PC-3 (cell line): ENCODE results near the gene MYH6. TPM values are rescaled to one million over a fixed set of nuclear protein-coding genes. Genes with fewer than 3 reads are reported as not detected.

Experiments used
- ATAC-seq: fragments of 200-7000 bp; cut with Tn5 transposase; 2 replicates; pipeline ENCODE4 v1.9.1; 2020; ENCODE audit warnings: mild to moderate bottlenecking, moderate library complexity
- BruUV-seq: library from RNA; stranded (reverse); fragments of 400-500 nt; replicated peaks from 2 replicates; lab custom pipeline; 2021; lab: Mats Ljungman, UMichigan
- CTCF ChIA-PET: fragments of 300-600 bp; sonication (Branson Sonifier 250); formaldehyde crosslinking; loops from one replicate; lab custom pipeline; 2022; ENCODE audit warnings: antibody characterized with exemption; lab: Charles Lee
- POLR2A ChIA-PET: fragments of 300-600 bp; sonication (Branson Sonifier 250); formaldehyde crosslinking; loops from one replicate; lab custom pipeline; 2022; ENCODE audit warnings: antibody characterized with exemption; ENCODE audit not compliant: unreplicated experiment; lab: Charles Lee
- DNase-seq: peaks from one replicate; pipeline ENCODE4 v3.0.0-alpha.2; 2015
- H2AFZ ChIP-seq: fragments of 300-600 bp; sonication (generic); 2 replicates; pipeline ENCODE4 v1.6.0; 2016; ENCODE audit warnings: antibody characterized with exemption, low read length
- H3F3A ChIP-seq: fragments of 300-600 bp; sonication (generic); one replicate; pipeline ENCODE4 v1.6.0; 2017; ENCODE audit warnings: antibody characterized with exemption, low read length, control low read depth, mild to moderate bottlenecking; ENCODE audit not compliant: unreplicated experiment
- H3K27ac ChIP-seq: fragments of 300-600 bp; sonication (generic); 2 replicates; pipeline ENCODE4 v1.5.1; 2016; ENCODE audit warnings: mild to moderate bottlenecking, low read length
- H3K27me3 ChIP-seq: fragments of 300-600 bp; sonication (generic); 2 replicates; pipeline ENCODE4 v1.6.1; 2016; ENCODE audit warnings: low read length, mixed read lengths
- H3K36me3 ChIP-seq: fragments of 300-600 bp; sonication (generic); 2 replicates; pipeline ENCODE4 v1.6.1; 2016; ENCODE audit warnings: low read depth, mixed run types, low read length, mixed read lengths
- H3K4me1 ChIP-seq: fragments of 300-600 bp; sonication (generic); 2 replicates; pipeline ENCODE4 v1.5.1; 2016; ENCODE audit warnings: low read length; ENCODE audit not compliant: insufficient read depth
- H3K4me2 ChIP-seq: fragments of 300-600 bp; sonication (generic); 2 replicates; pipeline ENCODE4 v1.6.0; 2016; ENCODE audit warnings: low read length
- H3K4me3 ChIP-seq: fragments of 300-600 bp; sonication (generic); 2 replicates; pipeline ENCODE4 v1.5.1; 2016; ENCODE audit warnings: mild to moderate bottlenecking, low read length, mixed read lengths
- H3K79me2 ChIP-seq: fragments of 300-600 bp; sonication (generic); 2 replicates; pipeline ENCODE4 v1.6.1; 2017; ENCODE audit warnings: low read length, mixed read lengths
- H3K9ac ChIP-seq: fragments of 300-600 bp; sonication (generic); 2 replicates; pipeline ENCODE4 v1.6.0; 2016; ENCODE audit warnings: mild to moderate bottlenecking, low read length
- H3K9me2 ChIP-seq: fragments of 300-600 bp; sonication (generic); replicated peaks from 2 replicates; pipeline ENCODE4 v1.6.1; 2016; ENCODE audit warnings: mixed run types, low read length, mixed read lengths
- H3K9me3 ChIP-seq: fragments of 300-600 bp; sonication (generic); 2 replicates; pipeline ENCODE4 v1.6.1; 2016; ENCODE audit warnings: low read length, mixed read lengths
- H4K20me1 ChIP-seq: fragments of 300-600 bp; sonication (generic); 2 replicates; pipeline ENCODE4 v1.6.1; 2016; ENCODE audit warnings: low read length, mixed read lengths
- EZH2 ChIP-seq: fragments of 300-600 bp; sonication (generic); IDR thresholded peaks from one replicate; pipeline ENCODE4 v1.6.1; 2017; ENCODE audit warnings: antibody characterized with exemption, mild to moderate bottlenecking, low read length; ENCODE audit not compliant: unreplicated experiment
- EZH2phosphoT487 ChIP-seq: fragments of 300-600 bp; sonication (generic); IDR thresholded peaks from 2 replicates; pipeline ENCODE4 v1.6.1; 2018; ENCODE audit warnings: mild to moderate bottlenecking, antibody characterized with exemption, low read length, borderline replicate concordance
- intact Hi-C: fragments of 100-400 bp; cut with micrococcal nuclease; formaldehyde crosslinking; loops from 2 replicates; pipeline ENCODE4 v1.9.0; 2023
- total RNA-seq: library from RNA; depleted of rRNA; stranded (reverse); fragments of >200 nt; gene quantifications from 2 replicates; pipeline ENCODE4 v1.2.3, GENCODE V29; 2014
- TF ChIP-seq, protein P1 (sequence below): fragments of 300-600 bp; sonication (generic); conservative IDR thresholded peaks from 2 replicates; pipeline ENCODE4 v1.5.1; 2017; ENCODE audit warnings: antibody characterized with exemption, low read depth, mild to moderate bottlenecking, low read length

Gene MYH6
- total RNA-seq, 1 experiment from 2014 or later, result not detected

DNA sequence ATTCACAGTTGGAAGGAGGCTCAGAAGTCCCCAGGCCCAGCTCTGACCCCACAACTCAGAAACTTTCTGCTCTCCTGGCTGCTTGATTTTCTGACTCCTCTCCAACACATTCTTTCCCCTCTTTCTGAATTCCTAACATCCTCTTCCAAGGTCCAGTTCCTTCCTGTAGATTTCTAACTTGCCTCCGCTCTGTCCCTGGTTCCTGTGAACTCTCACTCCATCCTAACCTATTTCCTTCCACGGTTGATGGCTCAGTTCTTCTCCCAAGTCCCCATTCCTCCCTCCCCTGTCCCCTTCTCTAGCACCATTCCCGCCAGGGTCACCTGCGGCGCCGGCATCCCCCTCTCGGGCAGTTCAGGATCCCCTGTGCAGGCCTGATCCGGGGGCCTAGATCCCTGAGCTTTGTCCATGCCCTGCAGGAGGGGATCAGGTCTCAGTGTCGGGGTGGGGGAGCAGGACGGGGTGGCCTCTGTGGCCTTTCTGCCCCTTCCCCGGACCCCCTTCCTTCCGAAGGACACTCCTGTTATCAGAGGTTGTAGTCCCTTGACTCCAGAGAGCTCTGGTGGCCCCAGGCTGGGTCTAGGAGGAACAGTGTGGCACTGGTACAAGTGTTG, 49.4 kb downstream of the MYH6 start:
- no peak overlapping the region for H3K4me3 ChIP-seq
- H3K9ac ChIP-seq, result no peak overlapping the region
- no peak overlapping the region for H3K27ac ChIP-seq
- H3K36me3 ChIP-seq, result no peaks in the 10 kb centered on the region
- ChIA-PET POLR2A (interaction anchor here (0.7 kb wide), 1 partner anchor 113 kb away, joined by 4 read pairs; no protein-coding TSS in a partner anchor), CTCF (no interaction called here)
- H3F3A ChIP-seq, result no peaks in the 10 kb centered on the region
- H3K4me2 ChIP-seq, result no peak overlapping the region
- no peak for DNase-seq
- intact Hi-C loops, result no loop called here
- BruUV-seq, result no TSS peak
- no peak for ATAC-seq
- no peaks in the 10 kb centered on the region for H3K79me2 ChIP-seq
- H3K9me3 ChIP-seq, result no peaks in the 10 kb centered on the region
- no peaks in the 10 kb centered on the region for H3K4me1 ChIP-seq
- no peak overlapping the region for H2AFZ ChIP-seq
- H3K27me3 ChIP-seq, result peaks cover 44% of the 10 kb centered on the region
- H4K20me1 ChIP-seq, result no peaks in the 10 kb centered on the region
- TF ChIP-seq, protein P1, sequence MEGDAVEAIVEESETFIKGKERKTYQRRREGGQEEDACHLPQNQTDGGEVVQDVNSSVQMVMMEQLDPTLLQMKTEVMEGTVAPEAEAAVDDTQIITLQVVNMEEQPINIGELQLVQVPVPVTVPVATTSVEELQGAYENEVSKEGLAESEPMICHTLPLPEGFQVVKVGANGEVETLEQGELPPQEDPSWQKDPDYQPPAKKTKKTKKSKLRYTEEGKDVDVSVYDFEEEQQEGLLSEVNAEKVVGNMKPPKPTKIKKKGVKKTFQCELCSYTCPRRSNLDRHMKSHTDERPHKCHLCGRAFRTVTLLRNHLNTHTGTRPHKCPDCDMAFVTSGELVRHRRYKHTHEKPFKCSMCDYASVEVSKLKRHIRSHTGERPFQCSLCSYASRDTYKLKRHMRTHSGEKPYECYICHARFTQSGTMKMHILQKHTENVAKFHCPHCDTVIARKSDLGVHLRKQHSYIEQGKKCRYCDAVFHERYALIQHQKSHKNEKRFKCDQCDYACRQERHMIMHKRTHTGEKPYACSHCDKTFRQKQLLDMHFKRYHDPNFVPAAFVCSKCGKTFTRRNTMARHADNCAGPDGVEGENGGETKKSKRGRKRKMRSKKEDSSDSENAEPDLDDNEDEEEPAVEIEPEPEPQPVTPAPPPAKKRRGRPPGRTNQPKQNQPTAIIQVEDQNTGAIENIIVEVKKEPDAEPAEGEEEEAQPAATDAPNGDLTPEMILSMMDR, result no peak
- TF ChIP-seq EZH2 (no peak), EZH2phosphoT487 (no peak)
- no peaks in the 10 kb centered on the region for H3K9me2 ChIP-seq

DNA sequence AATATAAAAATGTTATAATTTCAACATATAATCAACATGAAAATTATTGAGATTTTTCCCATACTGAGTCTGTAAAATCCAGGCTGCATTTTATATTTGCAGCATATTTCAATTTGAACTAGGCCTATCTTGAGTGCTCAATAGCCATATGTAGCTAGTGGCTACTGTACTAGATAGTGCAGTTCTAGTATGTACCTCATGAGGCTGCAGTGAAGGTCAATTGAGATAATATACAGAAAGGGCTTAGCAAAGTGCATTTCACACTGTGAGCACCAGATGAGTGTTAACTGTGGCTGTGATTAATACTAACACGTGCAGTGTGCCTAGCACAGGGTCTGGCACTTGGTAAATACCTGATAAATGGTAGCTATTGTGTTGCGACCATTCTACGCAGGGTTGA, 50.0 kb downstream of the MYH6 start:
- H3K9me2 ChIP-seq, result no peaks in the 10 kb centered on the region
- H3K4me1 ChIP-seq, result no peaks in the 10 kb centered on the region
- no peaks in the 10 kb centered on the region for H3F3A ChIP-seq
- no peak overlapping the region for H2AFZ ChIP-seq
- intact Hi-C loops, result no loop called here
- no peak overlapping the region for H3K27ac ChIP-seq
- no peak for DNase-seq
- no peaks in the 10 kb centered on the region for H3K79me2 ChIP-seq
- H3K27me3 ChIP-seq, result peaks cover 46% of the 10 kb centered on the region
- H4K20me1 ChIP-seq, result no peaks in the 10 kb centered on the region
- no peak overlapping the region for H3K4me2 ChIP-seq
- no peak overlapping the region for H3K9ac ChIP-seq
- ChIA-PET CTCF (no interaction called here), POLR2A (interaction anchor here (0.7 kb wide), 1 partner anchor 112 kb away, joined by 4 read pairs; no protein-coding TSS in a partner anchor)
- TF ChIP-seq EZH2phosphoT487 (no peak), EZH2 (no peak)
- TF ChIP-seq, protein P1, result no peak
- H3K4me3 ChIP-seq, result no peak overlapping the region
- no peaks in the 10 kb centered on the region for H3K9me3 ChIP-seq
- ATAC-seq, result peak; percentile 42; the same call in 1 of the 2 replicates
- no TSS peak for BruUV-seq
- no peaks in the 10 kb centered on the region for H3K36me3 ChIP-seq

DNA sequence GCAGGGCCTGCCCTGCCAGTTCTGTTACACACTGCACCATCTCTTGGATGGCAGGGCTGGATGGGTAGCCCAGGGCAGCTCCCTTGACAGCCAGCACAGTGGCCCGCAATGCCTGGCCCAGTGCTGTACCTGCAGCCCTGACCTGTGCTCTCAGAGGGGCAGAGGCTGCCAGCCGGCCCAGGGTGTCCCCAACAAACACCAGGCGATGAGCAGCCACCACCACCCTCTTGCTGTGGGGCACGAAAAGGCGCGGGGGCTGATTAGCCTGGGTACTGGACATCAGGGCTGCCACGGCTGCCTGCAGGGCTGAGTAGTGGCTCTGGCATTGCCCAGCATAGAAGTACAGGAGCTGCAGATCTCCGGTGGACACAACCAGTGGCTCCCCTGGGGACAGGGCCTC, 50.8 kb downstream of the MYH6 start:
- Histone ChIP-seq H3K9me2 (no peaks in the 10 kb centered on the region), H3K9ac (no peak overlapping the region), H3K79me2 (no peaks in the 10 kb centered on the region), H3K4me3 (no peak overlapping the region), H3K27ac (no peak overlapping the region), H3K4me1 (no peaks in the 10 kb centered on the region), H3F3A (no peaks in the 10 kb centered on the region), H3K27me3 (peaks cover 49% of the 10 kb centered on the region), H4K20me1 (no peaks in the 10 kb centered on the region), H3K4me2 (no peak overlapping the region), H3K36me3 (no peaks in the 10 kb centered on the region), H3K9me3 (no peaks in the 10 kb centered on the region), H2AFZ (no peak overlapping the region)
- intact Hi-C loops, result no loop called here
- DNase-seq (no peak), ATAC-seq (no peak)
- TF ChIP-seq, protein P1, result no peak
- TF ChIP-seq EZH2, result no peak
- no peak for TF ChIP-seq EZH2phosphoT487
- ChIA-PET CTCF (no interaction called here), POLR2A (no interaction called here)
- BruUV-seq, result no TSS peak
